GF-D8 (cell line): ENCODE results near the gene CDH20.

Experiments used
- DNase-seq: peaks from one replicate; lab custom pipeline; 2025; lab: John Stamatoyannopoulos, UW

CDH20 gene

GRCh38 chr18:61333271-61333745 lies at the start of gene CDH20:
TSS of gene CDH20 (plus strand) at chr18:61333430.
- no peak for DNase-seq

DNA sequence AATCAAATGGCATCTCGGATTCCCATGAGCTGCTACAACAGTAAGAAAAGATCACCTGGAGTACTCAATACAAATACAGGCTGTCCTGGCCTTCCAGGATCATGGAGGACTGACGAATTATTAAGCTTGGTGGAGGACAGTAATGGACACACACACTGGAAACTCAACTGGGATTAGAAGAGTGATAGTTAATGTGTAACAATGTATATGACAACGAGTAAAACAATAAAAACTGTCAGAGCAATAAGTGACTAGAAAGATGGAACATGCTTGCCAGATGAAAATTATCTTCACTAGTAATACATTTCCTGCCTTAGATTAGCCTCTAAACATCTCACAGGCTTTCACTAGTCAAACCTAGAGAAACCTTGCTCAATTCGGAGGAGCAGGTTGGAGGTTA lies 49.2 kb upstream of the CDH20 start:
- DNase-seq = no peak

DNA sequence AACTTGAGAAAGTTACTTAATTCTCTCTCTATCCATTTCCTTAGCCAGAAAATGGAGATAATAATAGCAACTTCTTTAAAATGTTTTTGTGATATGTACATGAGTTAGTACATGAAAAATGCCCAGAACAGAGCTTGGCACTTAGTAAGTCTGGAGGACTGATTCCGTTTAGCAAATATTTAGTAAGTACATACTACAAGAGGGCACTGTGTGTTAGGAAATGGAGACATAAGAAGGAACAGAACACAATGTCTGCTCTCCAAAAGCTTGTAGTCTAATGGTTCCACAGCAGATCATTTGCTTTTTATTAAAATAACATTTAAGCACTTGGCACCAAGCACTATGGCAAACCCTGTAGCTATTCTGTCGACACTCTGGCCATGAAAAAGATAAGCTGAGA lies 47.5 kb upstream of the CDH20 start:
- DNase-seq = no peak

GRCh38 chr18:61286867-61287266 lies 46.4 kb upstream of the CDH20 start:
- no peak for DNase-seq

- no peak for DNase-seq
Observed at GRCh38 chr18:61290616-61291015, 42.6 kb upstream of the CDH20 start.

- no peak for DNase-seq
Observed at GRCh38 chr18:61292280-61293035, 40.8 kb upstream of the CDH20 start.

- no peak for DNase-seq
Observed at GRCh38 chr18:61295153-61295552, 38.1 kb upstream of the CDH20 start.

- no peak for DNase-seq
Observed at GRCh38 chr18:61308004-61308403, 25.2 kb upstream of the CDH20 start.

- DNase-seq = no peak
Observed at GRCh38 chr18:61308795-61309393, 24.3 kb upstream of the CDH20 start.

DNA sequence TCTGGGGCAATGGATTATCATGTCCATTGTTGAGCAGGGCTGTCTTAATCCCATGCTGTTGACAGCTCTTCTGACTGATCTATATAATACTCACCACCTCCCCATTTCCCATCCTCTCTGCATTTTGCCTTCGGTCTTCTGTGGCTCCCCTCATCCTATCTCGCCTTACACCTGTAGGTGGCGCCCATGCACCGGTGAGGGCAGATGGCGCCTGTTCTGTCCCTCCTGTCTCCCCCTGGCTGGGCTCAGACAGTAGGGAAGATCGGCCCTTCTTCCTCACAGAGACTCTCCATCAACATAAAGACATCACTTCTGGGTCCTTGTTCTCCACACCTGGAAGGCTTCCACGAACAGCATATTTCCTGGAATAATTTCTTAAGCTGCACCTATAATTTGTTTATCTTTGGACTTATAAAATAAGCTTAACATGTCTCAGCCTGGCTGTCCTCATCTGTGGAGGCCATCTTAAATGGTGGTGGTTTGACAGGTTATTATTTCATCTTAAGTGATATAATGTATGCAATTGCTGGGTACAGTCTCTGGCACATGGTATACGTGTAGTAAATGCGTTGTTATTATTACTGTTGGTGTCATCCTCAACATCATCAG lies 10.9 kb upstream of the CDH20 start:
- DNase-seq = no peak

- no peak for DNase-seq
Observed at GRCh38 chr18:61323951-61324350, 9.3 kb upstream of the CDH20 start.

GRCh38 chr18:61326407-61326806 lies 6.8 kb upstream of the CDH20 start:
- no peak for DNase-seq

GRCh38 chr18:61329398-61329797 lies 3.8 kb upstream of the CDH20 start:
- DNase-seq = no peak

GRCh38 chr18:61331051-61331450 lies 2.2 kb upstream of the CDH20 start:
- DNase-seq = no peak

DNA sequence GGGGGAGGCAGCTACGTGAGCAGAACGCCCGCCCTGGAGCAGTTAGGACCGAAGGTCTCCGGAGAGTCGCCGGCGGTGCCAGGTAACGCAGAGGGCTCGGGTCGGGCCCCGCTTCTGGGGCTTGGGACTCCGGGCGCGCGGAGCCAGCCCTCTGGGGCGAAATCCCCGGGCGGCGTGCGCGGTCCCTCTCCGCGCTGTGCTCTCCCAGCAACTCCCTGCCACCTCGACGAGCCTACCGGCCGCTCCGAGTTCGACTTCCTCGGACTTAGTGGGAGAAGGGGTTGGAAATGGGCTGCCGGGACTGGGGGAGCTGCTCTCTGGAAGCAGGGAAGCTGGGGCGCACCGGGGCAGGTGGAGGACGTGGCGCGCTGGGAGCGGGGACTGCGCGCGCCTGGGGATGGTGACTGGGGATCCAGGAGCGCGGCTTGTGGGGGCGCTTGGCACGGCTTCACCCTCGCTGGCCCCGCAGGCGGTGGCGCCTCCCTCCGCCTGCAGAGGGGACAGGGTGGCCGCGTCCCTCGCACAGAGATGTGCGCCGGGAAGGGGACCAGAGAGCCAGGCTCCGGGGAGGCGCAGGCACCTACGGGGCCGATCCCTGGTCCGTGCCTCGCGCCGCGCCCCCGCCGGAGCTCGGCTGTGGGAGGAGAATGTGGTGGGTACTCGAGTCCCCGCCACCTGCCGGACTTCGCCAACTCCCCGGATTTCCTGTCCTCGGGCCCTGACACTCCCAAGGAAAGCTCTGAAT lies 688 bp downstream of the CDH20 start:
- DNase-seq = no peak

DNA sequence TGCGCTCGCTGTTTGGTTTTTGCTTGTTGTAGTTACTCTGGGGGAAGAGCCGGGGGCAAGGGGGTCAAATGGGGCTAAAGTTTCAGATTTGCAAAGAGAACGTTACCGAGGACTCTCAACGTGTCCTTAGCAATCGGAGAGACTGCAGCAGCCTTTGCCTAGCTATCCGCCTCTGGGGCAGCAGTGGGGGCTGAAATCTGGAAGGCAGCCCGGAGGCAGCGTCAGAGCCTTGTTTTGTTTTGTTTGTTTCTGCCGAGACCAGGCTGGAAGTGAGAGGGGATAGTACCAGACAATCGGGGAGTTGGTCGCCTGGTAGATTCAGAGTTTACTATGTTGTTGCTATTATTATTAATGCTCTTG lies 1.2 kb downstream of the CDH20 start:
- no peak for DNase-seq

GRCh38 chr18:61334951-61335683 lies 1.9 kb downstream of the CDH20 start:
- no peak for DNase-seq

GRCh38 chr18:61335684-61336555 lies 2.7 kb downstream of the CDH20 start:
- DNase-seq = no peak

DNA sequence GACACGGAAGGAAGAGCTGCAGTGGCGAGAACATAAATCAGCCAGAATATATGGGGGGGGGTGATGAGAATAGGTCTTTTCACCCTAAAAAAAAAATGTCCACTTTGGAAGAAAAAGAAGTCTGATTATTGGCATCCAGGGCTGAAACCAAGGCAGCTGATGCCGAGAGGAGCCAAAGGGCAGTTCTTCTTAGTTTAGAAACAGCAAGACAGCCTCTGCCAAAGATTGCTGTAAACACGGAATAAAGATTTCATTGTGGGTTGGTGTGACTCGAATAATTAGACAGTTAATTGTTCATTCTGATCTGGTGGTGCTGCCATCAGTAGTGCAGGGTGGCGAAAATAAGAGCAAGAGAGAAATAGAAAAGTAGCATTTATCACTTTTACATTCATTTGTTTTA lies 3.5 kb downstream of the CDH20 start:
- DNase-seq = no peak

- DNase-seq = no peak
Observed at GRCh38 chr18:61337527-61337926, 4.3 kb downstream of the CDH20 start.

DNA sequence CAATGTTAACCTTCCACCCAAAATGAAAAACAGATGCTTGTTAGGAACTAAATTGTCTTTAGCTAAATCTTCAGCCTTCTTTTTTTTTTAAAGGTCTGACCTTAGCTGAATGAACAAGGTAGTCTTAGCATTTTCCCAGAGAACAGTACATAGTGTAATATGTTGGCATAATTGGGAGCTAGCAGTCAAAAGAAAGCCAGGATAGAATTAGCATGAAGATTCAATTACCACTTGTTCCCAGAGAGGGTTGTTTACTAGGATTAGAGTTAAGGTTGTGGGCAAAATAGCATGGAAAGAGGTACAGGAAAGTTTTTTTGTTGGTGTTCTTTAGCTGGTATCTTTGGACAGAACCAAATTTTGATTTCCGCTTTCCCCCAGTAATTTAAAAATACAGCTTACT lies 6.9 kb downstream of the CDH20 start:
- DNase-seq = no peak
